ENCODE results near the gene CAPNS2.

DNA sequence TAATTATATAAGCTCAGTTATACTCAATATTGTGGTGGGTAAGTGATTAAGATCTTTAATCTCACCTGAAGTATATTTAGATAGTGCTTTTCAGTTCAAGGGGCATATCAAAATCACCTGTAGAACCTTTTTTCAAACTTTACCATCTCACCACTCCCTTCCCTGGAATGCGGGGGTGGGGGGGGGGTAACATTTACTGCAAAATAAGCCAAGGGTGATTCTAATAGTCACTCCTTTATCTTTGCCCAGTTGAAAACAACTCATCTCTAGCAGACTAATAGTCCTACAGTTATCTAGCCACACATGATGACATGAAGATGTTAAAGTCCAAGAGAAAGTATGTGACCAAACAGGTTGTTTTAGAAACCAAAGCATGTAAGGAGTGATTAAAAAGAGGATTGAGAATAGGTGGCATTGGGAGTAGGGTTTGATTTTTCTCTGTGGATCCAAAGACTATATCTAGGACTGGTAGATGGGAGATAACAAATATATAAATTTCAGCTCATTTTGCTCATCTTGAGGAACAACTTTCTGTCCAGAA is 36.1 kb upstream of the CAPNS2 start:
- TF ChIP-seq EZH2 (IDR thresholded peaks at IDR 0.05; ENCODE audit: low read depth, low read length, severe bottlenecking): no peak
- no peak for TF ChIP-seq POLR2A (IDR thresholded peaks at IDR 0.05; ENCODE audit: control extremely low read depth in 1 of 2, low read depth in 2 of 2, low read length in 2 of 2)
- TF ChIP-seq GTF2F1 (IDR thresholded peaks at IDR 0.05; ENCODE audit: borderline replicate concordance, low read depth, low read length): no peak
- TF ChIP-seq RFX5 (IDR thresholded peaks at IDR 0.05; ENCODE audit: borderline replicate concordance, low read depth, low read length): no peak
- TF ChIP-seq SIX5 (IDR thresholded peaks at IDR 0.05; ENCODE audit: low read depth, low read length): no peak
